ENCODE measurements around the gene OR8G1. TPM values are rescaled to one million over a fixed set of nuclear protein-coding genes. Genes with fewer than 3 reads are reported as not detected.

The OR8G1 gene, protein sequence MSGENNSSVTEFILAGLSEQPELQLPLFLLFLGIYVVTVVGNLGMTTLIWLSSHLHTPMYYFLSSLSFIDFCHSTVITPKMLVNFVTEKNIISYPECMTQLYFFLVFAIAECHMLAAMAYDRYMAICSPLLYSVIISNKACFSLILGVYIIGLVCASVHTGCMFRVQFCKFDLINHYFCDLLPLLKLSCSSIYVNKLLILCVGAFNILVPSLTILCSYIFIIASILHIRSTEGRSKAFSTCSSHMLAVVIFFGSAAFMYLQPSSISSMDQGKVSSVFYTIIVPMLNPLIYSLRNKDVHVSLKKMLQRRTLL
- not detected in 2 replicates for total RNA-seq

DNA sequence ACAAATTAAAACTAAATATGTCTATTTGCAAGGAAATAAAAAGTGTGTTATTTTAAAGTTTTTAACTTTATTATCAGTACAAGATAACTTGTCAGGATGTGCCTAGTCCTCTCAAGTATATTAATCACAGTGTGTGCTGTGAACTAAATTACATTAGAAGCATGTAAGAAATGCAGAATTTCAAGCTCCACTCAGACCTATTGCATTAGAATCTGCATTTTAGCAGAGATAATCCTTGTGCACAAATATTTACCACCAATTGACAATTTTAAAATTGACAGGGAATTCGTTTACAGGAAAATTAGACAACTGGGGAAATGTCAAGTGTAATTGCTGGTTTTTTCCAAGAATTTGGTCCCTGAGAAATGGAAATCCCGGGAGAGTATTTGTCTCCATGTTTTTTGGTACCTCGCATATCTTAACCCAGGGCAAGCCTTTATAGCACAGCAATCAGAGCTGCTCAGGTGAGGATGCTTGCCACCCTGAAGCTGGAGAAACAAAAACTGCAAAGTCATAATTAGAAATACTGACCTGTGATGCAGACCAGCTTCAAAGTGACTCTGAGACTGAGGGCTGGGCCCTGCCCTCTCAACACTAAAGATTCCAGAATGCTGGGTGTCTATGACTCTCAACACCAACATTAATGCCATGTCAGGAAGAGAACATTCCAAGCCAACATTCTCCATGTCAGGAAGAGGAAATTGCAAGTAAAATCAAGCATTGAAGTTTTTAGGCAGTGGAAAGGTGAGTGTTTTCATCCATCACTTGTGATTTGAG lies at the start of gene OR8G1:
TSS of gene OR8G1 (plus strand) at position 475 of the 777 bp plus-strand sequence. CDS start 8,581 bp downstream, outside the sequence.
- no peak for DNase-seq
- intact Hi-C loops (cut with micrococcal nuclease), result no loop called here
- no peak within 1 kb of the TSS for H3K4me3 Mint-ChIP-seq
- H3K27ac Mint-ChIP-seq, result no peak within 1 kb of the TSS
- H3K27me3 Mint-ChIP-seq, result no peaks in the 10 kb centered on the region
- no peaks in the 10 kb centered on the region for H3K36me3 Mint-ChIP-seq (ENCODE audit: low read depth)
- H3K9me3 Mint-ChIP-seq, result no peaks in the 10 kb centered on the region
- H3K4me1 Mint-ChIP-seq, result no peaks in the 10 kb centered on the region

DNA sequence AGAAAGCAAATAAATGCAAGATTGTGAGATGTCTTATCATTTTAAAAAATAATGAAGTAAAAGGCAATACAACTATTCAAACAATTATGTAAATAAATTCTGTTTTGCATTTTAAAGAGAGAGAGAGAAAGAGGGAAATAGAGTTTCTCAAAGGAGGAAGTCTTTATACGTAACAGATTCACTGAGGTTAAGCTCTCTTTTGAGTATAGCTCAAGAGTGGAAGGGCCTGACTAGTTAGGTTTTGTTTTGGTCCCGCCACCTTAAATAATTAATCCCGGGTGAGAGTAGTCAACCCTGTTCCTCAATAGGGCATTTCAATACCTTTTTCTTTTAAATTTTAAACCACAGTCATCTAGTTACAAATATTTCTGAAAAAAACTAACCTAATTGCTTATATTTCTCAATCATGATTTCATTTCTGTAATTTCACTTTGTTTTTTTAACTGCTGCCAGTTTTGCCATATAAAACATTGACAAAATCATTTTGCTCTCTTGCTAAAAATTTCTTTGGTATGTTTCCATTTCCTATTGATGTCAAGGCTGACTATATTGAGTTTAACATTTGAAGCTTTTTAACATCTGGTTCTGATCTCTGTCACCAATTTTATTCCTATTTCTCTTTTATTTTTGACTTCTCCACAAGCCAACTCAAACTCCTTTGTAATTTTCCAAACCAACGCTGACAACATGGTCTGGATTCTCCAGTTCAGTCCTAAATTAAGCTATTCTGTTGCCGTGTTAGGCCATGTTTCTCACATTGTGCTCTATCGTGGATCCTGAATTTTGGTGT lies 47.5 kb upstream of the OR8G1 start:
- DNase-seq, result no peak

DNA sequence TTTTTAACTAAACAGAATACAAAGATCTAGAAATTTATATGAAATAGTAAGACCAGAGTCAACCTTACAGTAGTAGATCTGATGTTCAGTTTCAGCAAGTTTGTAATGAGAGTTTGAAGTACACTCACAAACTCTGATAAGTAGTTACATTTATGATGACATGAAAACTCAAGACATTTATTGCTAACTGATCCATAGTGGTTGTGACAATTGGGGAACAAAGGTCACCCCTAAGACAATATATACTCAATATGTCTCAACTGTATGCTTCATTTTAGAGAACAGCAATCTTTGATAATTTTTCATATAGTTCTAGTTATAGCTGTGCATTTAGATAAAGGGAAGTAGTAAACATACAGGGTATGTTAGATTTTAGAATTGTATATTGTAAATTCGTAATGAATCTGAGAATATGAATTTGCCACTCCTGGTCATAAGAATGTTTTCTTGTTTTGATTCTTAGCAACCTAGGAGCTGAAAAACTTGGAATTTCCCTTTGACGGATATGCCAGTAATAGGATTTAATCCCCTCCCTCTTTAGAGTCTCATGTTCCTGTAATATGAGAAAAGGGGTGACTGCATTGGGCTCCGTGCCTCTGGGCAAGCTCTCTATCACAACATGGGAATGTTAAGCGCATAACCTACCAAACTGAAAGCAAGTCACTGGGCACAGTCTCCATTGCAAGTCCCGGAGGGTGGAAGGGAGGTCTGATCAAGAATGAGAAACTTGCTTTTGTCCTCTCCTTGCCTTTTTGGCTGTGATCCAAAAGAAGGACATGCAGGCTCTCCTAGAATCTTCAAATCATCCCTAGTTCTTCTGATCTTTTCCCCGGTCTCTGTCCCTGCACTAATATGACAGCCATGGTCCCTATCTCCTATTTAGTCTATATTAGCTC lies 46.4 kb upstream of the OR8G1 start:
- Mint-ChIP-seq H3K4me1 (no peaks in the 10 kb centered on the region), H3K27me3 (peaks cover 15% of the 10 kb centered on the region), H3K9me3 (no peaks in the 10 kb centered on the region), H3K36me3 (ENCODE audit: low read depth) (no peaks in the 10 kb centered on the region), H3K27ac (no peak overlapping the region), H3K4me3 (no peak overlapping the region)
- DNase-seq, result no peak
- intact Hi-C loops (cut with micrococcal nuclease), result loop anchor here (1.0 kb wide), 2 partner anchors 86 to 123 kb away; no protein-coding TSS in a partner anchor

More for the DNA sequence above, 47.5 kb upstream of the OR8G1 start:
- Mint-ChIP-seq H3K27me3 (peaks cover 17% of the 10 kb centered on the region), H3K4me3 (no peak overlapping the region), H3K36me3 (ENCODE audit: low read depth) (no peaks in the 10 kb centered on the region), H3K9me3 (no peaks in the 10 kb centered on the region), H3K4me1 (no peaks in the 10 kb centered on the region), H3K27ac (no peak overlapping the region)
- intact Hi-C loops (cut with micrococcal nuclease), result no loop called here

DNA sequence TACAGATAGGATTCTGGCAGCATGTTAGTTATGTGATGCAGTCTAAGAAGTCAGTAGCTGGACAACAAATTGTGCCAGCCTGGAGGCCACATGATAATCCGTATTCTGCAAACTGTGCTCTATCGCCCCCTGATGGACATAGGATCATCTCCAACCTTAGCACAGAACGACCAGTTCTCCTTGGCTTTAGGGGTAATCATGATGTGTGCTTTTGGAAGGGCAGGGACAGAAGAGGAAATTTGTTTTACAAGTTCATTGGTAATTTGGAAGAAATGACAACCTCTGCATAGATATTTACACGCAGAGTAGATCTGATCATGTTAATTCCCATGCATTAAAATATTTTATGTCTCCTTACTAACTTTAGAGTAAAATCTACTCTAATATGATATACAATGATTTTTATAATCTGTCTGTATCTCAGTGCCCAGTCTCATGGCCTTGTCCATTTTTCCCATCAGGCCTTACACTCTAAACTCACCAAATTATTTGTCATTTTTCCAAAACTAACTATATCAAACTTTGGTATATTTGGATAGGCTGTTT lies 45.6 kb upstream of the OR8G1 start:
- H3K4me3 Mint-ChIP-seq, result no peak overlapping the region
- DNase-seq, result peak; percentile 85
- intact Hi-C loops (cut with micrococcal nuclease), result loop anchor here (1.0 kb wide), 2 partner anchors 87 to 124 kb away; no protein-coding TSS in a partner anchor
- H3K27me3 Mint-ChIP-seq, result peaks cover 15% of the 10 kb centered on the region
- no peaks in the 10 kb centered on the region for H3K9me3 Mint-ChIP-seq
- no peak overlapping the region for H3K27ac Mint-ChIP-seq
- no peaks in the 10 kb centered on the region for H3K4me1 Mint-ChIP-seq
- H3K36me3 Mint-ChIP-seq (ENCODE audit: low read depth), result no peaks in the 10 kb centered on the region

DNA sequence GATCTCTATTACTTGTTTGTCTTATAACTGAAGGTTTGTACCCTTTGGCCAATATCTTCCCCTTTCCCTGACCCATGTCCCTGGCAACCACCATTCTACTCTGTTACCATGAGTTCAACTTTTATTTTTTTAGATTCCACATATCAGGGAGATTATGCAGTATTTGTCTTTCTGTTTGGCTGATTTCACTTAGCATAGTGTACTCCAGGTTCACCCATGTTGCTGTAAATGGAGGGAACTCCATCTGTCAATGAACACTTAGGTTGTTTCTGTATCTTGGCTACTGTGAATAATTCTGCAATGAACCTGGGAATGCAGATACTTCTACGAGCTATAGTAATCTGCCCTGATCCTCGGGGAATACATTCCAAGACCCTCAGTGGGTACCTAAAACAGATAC lies 42.9 kb upstream of the OR8G1 start:
- DNase-seq, result no peak
- no peak overlapping the region for H3K27ac Mint-ChIP-seq
- no peaks in the 10 kb centered on the region for H3K36me3 Mint-ChIP-seq (ENCODE audit: low read depth)
- peaks cover 12% of the 10 kb centered on the region for H3K27me3 Mint-ChIP-seq
- intact Hi-C loops (cut with micrococcal nuclease), result no loop called here
- no peak overlapping the region for H3K4me3 Mint-ChIP-seq
- no peaks in the 10 kb centered on the region for H3K4me1 Mint-ChIP-seq
- H3K9me3 Mint-ChIP-seq, result no peaks in the 10 kb centered on the region

DNA sequence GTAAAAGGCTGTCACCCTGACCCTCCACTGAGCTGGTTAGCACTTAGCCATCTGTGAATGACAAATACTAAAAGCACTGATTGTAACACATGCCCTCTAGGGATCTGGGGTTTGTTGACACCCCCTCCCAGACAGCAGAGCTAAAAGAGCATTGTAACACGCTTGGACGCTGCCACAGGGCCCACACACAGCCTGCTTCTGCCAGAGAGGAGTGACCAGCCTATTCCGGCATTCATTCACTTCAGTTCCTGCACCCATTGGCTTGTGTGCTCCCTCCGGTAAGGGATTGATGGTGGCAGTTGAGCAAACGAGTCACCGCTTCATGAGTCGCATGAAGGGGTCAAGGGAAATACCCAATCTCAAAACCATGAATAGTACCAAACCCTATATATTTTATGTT lies 42.0 kb upstream of the OR8G1 start:
- no peak overlapping the region for H3K27ac Mint-ChIP-seq
- no peaks in the 10 kb centered on the region for H3K36me3 Mint-ChIP-seq (ENCODE audit: low read depth)

GRCh38 chr11:124199702-124200101 lies 41.2 kb upstream of the OR8G1 start:
- Mint-ChIP-seq H3K9me3 (no peaks in the 10 kb centered on the region), H3K4me3 (no peak overlapping the region), H3K27ac (no peak overlapping the region), H3K36me3 (ENCODE audit: low read depth) (no peaks in the 10 kb centered on the region), H3K27me3 (peaks cover 6% of the 10 kb centered on the region), H3K4me1 (no peaks in the 10 kb centered on the region)
- no peak for DNase-seq
- intact Hi-C loops (cut with micrococcal nuclease), result no loop called here

More for the DNA sequence above, 42.0 kb upstream of the OR8G1 start:
- intact Hi-C loops (cut with micrococcal nuclease), result no loop called here
- H3K4me1 Mint-ChIP-seq, result no peaks in the 10 kb centered on the region
- no peaks in the 10 kb centered on the region for H3K9me3 Mint-ChIP-seq
- no peak for DNase-seq
- H3K4me3 Mint-ChIP-seq, result no peak overlapping the region
- peaks cover 8% of the 10 kb centered on the region for H3K27me3 Mint-ChIP-seq

DNA sequence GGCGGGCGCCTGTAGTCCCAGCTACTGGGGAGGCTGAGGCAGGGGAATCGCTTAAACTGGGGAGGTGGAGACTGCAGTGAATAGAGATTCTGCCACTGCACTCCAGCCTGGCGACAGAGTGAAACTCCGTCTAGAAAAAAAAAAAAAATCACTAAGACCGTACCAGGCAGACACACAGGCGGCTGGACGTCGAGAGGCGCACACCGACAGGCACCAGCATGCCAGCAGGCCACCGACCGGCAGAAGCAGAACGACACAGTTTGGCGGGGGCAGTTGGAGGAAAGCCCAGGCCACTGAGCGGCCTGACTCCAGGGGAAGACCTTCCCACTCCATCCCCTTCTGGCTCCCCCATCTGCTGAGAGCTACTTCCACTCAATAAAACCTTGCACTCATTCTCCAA lies 40.2 kb upstream of the OR8G1 start:
- Mint-ChIP-seq H3K9me3 (no peaks in the 10 kb centered on the region), H3K27ac (no peak overlapping the region), H3K27me3 (peaks cover 6% of the 10 kb centered on the region), H3K36me3 (ENCODE audit: low read depth) (no peaks in the 10 kb centered on the region), H3K4me3 (no peak overlapping the region), H3K4me1 (no peaks in the 10 kb centered on the region)
- intact Hi-C loops (cut with micrococcal nuclease), result no loop called here
- DNase-seq, result no peak

DNA sequence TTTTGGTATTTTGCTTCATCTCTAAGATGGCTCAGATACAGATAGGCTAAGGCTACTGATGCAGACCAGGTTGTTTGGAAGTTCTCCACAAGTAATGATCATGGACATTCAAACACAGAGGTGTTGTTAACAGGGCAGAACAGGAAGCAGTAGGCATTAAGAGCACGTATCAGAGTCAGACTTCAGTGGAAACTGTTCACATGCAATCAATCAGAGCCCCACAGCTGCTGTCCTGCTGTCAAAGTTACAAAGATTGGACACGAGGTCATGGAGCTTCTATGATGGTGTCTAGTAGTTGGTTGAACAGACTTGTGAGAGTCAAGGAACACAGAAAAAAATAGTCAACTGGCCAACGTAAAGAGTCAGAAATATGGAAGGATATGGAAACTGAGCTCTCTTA lies 37.9 kb upstream of the OR8G1 start:
- no peak for DNase-seq
- intact Hi-C loops (cut with micrococcal nuclease), result no loop called here
- Mint-ChIP-seq H3K4me1 (no peaks in the 10 kb centered on the region), H3K9me3 (no peaks in the 10 kb centered on the region), H3K36me3 (ENCODE audit: low read depth) (no peaks in the 10 kb centered on the region), H3K4me3 (no peak overlapping the region), H3K27ac (no peak overlapping the region), H3K27me3 (peaks cover 4% of the 10 kb centered on the region)

DNA sequence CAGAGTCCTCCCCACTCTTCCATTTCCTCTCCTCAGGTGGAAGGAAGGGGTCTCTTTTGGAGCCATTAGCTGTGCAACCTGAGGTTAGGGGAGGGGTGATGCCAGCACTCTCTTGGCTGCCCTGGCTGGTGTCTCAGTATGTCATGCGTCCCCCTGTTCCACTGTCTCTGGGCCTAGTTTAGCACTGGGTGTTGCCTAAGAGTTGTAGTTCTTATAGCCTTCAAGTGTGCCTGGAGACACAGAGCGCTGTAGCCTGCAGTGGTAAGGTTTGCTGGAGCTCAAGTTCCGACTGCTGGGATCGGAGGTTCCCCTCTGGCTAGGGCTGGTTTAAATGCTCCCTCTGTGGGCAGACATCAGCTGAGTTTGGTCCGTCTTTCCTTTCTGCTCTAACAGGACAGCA lies 36.9 kb upstream of the OR8G1 start:
- no peaks in the 10 kb centered on the region for H3K4me1 Mint-ChIP-seq
- H3K36me3 Mint-ChIP-seq (ENCODE audit: low read depth), result no peaks in the 10 kb centered on the region
- no peak for DNase-seq
- H3K27me3 Mint-ChIP-seq, result peaks cover 2% of the 10 kb centered on the region
- intact Hi-C loops (cut with micrococcal nuclease), result no loop called here
- no peaks in the 10 kb centered on the region for H3K9me3 Mint-ChIP-seq
- H3K4me3 Mint-ChIP-seq, result no peak overlapping the region
- H3K27ac Mint-ChIP-seq, result no peak overlapping the region

GRCh38 chr11:124207102-124207792 lies 33.6 kb upstream of the OR8G1 start:
- H3K36me3 Mint-ChIP-seq (ENCODE audit: low read depth), result no peaks in the 10 kb centered on the region

DNA sequence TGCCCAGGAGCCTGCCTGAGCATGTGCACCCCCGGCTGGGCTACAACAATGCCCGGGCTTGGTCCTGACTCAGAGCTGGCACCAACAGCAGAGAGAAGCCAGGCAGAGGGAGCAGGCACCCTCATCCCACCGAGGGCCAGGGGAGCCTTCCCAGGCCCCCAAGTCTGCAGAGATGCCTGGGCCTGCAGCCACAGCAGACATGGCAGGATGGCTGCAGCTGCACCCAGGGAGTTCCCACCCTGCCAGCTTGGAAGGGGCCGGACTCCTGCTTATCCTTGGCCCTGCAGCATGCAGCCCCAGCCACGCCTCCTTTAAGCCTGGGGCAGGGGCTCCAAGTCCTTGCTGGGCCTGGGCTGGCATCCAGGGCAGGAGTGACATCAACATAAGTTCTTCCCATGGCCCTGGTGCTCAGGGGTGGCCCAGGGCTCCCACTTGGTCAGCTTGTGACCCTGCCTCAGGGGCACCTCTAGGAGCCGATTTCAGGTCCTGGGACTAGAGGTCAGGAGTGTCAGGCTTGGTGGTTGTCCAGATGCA lies 31.0 kb upstream of the OR8G1 start:
- no peak for DNase-seq
- intact Hi-C loops (cut with micrococcal nuclease), result no loop called here
- Mint-ChIP-seq H3K36me3 (ENCODE audit: low read depth) (no peaks in the 10 kb centered on the region), H3K4me1 (no peaks in the 10 kb centered on the region), H3K27ac (no peak overlapping the region), H3K4me3 (no peak overlapping the region), H3K27me3 (peaks cover 2% of the 10 kb centered on the region), H3K9me3 (no peaks in the 10 kb centered on the region)

More at GRCh38 chr11:124207102-124207792, 33.6 kb upstream of the OR8G1 start:
- no peaks in the 10 kb centered on the region for H3K9me3 Mint-ChIP-seq
- peaks cover 2% of the 10 kb centered on the region for H3K27me3 Mint-ChIP-seq
- no peak overlapping the region for H3K27ac Mint-ChIP-seq
- DNase-seq, result no peak
- no peaks in the 10 kb centered on the region for H3K4me1 Mint-ChIP-seq
- intact Hi-C loops (cut with micrococcal nuclease), result no loop called here
- no peak overlapping the region for H3K4me3 Mint-ChIP-seq
